ENCODE data around the gene SPECC1L. TPM values are rescaled to one million over a fixed set of nuclear protein-coding genes. Genes with fewer than 3 reads are reported as not detected.
"Not testable (repeated sequence)": the region's sequence is repeated elsewhere in the genome, so short reads cannot be mapped to it uniquely, and the experiment has no call there.

SPECC1L gene
- total RNA-seq, 1 experiment from 2014 or later, result 39.9 TPM

DNA sequence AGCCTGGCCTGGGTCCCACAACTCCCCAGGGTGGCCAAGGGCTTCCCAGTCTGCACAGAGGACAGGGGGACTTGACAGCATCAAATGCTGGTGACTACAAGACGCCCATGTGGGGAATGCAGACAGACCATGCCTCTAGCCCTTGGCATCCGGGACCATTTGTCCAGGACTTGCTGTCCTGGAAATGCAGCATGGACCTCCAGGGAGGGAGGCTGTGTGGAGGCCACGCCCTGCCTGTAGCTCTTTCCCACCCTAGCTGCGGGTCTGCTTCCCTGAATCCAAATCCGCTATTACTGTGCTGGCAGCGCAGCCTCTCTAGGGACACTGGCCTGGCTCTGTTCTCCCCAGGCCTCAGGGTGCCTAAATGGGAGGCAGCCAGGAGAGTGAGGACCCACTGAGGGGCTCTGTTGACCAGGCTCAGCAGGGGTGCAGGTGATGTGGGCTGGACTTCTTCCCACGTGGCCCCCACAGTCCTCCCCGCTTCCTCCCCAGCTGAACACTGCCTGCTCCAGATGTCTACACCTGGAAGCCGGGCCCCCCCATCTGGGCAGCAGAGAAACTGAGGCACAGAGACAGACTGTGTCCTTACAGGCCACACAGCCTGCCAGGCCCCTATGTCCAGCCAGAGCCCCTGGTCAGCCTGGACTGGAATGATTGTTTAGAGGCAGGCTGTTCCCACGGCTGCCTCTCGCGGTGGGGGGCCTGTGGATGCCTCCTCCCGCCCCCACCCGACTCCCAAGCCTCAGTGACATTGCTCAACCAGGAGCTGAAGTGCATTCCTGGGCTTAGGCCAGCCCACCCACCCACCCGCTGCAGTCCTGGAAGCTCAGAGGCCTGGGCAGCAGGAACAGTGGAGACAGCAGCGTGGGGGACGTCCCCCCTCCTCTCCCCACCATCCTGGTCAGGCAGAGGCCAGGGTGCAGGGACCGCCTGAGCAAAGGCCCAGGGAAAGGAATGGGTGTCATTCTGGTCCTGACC is 24.8 kb upstream of the SPECC1L start:
- peak; percentile 66 for DNase-seq (ENCODE audit: low read depth)

DNA sequence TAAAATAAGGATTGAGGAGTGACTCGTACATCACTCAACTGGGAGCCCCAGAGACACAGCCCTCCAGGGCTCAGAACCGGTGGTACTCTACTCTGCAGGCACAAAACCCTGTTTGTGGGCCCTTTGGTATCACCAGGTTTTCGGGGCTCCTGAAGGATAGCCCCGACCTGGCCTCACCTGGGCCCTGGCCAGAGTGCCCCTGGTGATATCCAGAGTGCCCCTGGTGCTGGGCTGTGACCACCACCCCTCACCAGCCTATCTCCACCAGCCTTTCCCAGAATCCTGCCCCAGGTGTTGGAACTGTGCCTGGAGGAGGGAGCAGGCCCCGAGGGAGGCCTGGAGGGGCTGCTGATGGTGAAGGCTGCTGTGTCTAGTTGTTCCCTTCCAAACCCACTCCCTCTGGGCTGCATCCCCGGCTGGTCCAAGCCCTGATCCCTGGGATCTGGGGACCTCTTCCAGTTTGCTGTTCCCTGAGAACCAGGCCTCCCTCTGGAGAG is 23.6 kb upstream of the SPECC1L start:
- peak; percentile 14 for DNase-seq (ENCODE audit: low read depth)

DNA sequence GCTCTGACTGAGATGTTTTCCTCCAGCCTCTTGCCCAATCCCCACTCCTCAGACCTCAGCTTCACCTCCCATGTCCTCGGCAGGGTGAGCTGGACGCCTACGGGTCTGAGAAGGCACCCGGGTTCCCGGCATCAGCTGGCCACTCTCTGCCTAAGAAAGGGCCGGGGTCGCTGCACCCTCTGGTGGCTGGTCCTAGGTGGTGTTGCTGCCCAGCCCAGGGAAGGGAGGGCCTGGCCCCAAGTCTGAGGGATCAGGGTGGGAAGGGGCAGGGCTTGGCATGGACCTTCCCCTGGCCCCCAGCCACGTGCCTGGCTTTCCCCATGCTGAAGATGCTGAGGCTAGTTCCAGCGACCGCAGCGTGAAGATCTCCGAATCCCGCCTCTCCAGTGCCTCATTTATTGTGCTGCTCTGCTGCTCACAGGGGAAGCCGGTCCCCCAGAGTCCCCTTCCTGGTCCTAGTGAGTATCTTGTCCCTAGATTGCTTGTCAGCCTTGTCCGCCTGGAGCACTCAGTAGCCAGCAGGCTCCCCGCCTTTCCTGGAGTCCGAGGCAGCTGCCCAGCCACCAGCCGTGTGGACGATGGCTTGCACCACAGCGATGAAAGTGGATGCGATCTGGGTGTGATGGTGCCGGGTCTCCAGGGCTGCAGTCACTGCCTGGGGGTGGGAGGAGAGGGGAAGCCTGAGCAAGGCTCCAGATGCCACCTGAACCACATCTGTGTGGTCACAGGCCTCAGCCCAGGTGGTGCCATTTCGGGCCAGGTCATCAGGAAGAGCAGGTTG is 22.9 kb upstream of the SPECC1L start:
- DNase-seq (ENCODE audit: low read depth), result peak; percentile 91

DNA sequence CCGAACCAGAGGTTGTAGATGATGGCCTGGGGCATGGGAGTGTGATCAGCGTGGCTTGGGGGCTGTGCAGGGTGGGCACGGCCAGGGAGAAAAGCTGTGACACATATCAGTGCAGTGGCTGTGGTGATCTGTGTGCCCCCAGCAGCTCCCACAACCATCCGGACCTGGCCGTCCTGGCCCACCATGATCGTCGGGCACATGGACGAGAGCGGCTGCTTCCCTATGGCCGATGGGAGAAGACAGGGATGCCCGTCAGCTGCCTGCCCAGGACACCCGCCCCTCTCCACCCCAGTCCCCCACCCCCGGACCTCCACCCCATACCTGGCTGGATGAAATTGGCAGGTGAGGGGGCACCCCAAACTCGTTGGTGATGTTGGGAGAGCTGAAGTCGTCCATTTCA is 22.0 kb upstream of the SPECC1L start:
- DNase-seq (ENCODE audit: low read depth), result not testable (repeated sequence)

DNA sequence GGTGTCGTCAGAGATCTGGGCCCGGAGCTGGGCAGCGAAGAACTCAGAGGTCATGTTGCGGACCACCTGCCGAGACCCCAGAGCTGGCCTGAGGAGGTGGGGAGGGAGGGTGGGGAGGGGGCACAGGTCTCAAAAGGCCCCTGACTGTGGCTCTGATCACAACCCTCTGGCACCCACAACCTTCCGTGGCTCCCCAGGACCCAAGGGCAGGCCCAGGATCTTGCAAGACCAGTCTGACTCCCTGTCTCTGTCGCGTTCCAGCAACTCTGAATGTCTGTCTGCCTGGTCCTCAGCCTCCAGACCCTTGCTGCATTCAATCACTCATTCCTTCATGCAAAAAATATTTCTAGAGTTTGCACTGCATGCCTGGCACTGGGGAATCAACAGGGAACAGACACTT is 21.2 kb upstream of the SPECC1L start:
- not testable (repeated sequence) for DNase-seq (ENCODE audit: low read depth)

DNA sequence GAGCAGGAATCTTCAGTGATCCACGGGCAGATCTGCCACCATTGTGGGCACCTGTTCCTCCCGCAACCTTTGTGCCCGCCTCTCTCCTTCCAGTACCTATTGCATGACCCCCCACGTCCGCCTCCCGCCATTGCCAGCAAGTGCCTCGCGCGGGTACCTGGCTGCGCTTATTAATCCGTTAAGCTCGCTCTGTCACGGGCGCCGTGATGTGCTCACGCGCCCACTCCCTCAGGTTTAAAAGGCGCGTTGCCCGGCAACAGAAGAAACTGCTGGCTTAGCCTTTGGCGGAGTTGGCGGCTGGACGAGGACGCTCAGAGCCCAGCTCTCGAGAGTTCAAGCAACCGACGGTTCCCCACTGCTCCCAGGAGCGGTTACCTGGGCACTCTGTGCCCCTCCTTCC is 19.3 kb upstream of the SPECC1L start:
- DNase-seq (ENCODE audit: low read depth), result not testable (repeated sequence)

DNA sequence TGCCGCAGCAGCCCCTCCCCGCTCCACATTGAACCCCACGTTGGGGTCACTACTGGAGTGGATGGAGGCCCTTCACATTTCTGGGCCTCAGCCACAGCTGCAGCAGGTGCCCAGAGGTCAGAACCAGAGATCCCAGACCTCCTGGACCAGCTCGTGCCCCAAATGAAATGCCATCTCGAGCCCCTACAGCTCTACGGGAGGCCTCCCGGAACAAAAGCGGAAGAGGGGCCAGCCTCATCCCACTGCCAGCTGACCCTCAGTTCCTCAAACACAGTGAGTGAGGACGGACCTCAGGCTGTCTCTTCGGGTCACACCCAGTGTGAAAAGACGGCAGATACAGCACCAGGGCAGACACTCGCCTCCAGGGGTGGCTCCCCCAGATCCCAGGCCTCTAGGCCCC is 17.5 kb upstream of the SPECC1L start:
- not testable (repeated sequence) for DNase-seq (ENCODE audit: low read depth)

DNA sequence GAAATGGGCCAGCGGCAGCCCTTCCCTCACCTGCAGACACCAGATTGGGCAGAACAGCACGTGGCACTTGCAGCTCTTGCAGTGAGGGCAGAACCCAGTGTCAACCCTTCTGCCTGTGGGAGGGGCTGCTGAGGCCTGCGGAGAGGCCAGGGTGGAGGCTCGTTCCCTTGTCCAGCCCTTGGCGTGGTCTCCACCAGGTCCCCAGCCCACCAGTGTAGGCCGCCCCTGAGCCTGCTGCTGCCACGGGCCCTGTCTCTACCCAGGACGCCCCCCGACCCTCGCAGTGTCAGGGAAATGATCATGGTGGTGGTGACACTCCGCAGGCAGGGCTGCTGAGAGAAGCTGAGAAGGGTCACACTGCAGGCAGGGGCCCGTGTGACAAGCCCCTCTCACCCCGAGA is 14.5 kb upstream of the SPECC1L start:
- DNase-seq (ENCODE audit: low read depth), result not testable (repeated sequence)

DNA sequence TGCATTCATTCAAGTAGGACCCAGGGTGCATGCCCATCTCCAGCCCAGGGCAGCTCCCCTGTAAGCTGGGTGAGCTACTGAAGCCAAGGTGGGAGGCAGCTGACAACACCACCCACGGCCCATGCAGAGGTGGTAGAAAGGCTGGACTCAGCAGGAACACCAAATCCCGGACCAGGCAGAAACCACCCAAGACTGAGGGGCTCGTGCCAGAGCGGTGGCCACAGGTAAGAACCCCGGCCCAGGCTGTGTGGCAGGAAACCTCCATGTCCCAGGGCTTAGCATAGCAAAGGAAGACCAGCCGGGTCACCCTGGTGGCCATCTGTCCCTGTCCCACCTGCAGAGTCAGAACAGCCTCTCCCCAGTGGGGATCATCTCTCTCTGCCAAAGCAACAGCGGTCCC is 13.9 kb upstream of the SPECC1L start:
- DNase-seq (ENCODE audit: low read depth), result not testable (repeated sequence)

DNA sequence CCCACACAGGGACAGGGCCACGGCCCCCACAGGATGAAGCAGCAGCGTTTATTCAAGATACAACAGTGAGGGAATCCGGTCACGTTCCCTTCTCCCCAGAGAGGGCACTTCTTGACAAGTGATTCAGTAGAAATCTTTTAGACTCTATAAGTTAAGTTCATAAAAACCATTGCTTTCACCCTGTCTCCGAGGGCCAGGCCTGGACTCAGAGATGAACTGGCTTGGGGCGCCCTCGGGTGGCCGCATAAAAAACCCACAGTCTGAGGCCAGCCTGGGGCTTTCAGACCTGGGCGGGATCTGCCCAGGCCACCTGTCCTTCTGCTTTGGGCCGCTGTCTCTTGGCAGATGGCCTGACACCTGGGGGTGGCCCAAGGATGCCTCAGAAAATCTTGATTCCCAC is 11.2 kb upstream of the SPECC1L start:
- peak; percentile 81 for DNase-seq (ENCODE audit: low read depth)

DNA sequence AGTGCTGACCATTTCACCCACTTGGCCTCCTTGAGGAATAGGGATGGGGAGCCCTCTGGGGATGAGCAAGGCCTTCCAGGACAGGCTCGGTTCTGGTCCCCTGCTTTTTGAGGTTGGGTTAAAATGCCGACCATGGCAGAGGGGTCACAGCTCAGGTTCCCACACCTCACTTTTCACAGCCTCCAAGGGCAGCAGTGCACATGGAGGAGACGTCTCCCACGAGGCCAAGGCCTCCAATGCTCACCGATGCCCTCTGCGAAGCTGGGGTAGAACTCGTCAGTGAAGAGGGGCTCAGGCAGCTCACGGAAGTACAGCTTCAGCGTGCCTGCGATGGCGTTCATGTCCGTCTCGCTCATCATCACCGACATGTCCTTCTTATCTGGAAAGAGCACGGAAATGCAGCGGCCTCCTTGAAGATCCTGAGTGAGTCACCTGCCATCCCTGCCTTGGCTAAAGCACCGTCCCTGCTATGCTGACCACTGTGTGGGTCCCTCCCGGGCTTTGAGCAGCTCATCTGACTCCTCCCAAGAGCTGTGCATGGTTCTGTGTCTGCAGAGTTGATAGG is 8.4 kb upstream of the SPECC1L start:
- not testable (repeated sequence) for DNase-seq (ENCODE audit: low read depth)

DNA sequence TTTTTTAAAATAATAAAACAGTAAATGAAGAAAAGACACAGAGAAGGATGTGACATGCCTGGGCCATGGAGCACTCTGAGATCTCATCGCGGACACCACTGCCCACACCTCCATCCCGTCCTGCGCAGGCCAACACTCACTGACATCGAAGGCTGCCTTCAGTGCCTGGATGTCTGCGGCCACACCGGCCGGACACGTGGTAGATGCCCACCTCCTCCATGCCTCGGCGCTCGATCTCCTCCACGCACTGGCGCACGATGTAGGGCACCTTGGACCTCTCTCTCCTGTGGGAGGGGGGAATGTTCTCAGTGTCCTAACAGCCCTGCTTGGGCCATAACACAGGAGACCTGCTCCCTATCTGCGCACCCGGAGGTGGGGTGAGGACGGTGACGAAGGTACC is 7.2 kb upstream of the SPECC1L start:
- DNase-seq (ENCODE audit: low read depth), result not testable (repeated sequence)

DNA sequence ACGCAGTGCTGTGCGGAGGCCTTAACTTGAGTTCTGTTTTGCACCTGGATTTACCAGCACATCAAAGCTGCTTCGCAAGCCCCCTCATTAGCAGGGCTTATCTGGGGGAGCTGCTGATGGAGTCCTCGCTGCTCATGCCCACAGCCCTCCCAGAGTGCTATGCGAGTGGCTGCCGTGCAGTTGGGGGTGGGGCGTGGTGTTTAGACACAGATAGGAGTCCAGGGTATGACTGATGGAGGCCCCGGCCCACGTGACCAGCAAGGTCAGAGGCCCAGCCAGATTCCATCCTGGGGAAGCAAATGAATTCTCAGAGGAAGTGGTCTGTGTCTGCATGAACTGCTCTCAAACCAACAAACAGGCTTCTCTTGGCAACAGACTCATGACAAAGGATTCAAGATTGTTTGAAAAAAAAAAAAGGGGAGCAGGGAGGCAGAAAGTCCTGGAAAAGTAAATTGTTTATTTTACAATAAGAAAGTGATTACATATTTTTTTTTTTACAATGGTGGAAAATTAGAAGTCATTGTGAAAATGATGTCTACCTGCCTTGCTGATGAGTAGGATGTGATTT is 6.2 kb upstream of the SPECC1L start:
- DNase-seq (ENCODE audit: low read depth), result peak; percentile 57

DNA sequence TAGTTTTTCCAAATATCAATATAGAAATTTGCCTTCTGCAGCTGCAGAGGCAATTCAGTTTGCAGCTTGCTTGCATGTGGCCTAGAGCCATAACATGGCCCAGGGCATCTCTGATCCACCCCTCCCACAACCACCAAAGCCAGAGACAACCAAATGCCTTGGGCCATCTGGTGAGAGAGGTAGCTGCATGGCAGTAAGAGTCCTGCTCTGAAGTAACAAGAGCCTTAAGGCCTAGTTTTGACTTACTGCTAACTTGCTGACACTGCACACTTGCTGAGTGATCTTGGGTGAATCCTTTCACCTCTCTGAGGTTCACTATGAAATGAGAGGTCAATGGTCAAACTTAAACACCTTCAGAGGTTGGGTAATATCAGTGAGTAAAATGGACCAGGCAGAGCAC is 4.9 kb upstream of the SPECC1L start:
- DNase-seq (ENCODE audit: low read depth), result no peak

DNA sequence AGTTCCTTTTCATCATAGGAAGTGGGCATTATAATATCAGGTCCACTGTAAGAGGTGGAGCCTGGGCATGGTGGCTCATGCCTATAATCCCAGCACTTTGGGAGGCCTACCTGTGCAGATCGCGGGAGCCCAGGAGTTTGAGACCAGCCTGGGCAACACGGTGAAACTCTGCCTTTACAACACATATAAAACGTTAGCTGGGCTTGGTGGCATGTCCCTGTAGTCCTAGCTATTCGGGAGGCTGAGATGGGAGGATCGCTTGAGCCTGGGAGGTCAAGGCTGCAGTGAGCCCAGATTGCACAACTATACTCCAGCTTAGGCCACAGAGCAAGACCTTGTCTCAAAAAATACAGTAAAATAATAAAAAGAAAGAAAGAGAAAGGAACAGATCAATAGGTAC is 4.1 kb upstream of the SPECC1L start:
- DNase-seq (ENCODE audit: low read depth), result not testable (repeated sequence)

DNA sequence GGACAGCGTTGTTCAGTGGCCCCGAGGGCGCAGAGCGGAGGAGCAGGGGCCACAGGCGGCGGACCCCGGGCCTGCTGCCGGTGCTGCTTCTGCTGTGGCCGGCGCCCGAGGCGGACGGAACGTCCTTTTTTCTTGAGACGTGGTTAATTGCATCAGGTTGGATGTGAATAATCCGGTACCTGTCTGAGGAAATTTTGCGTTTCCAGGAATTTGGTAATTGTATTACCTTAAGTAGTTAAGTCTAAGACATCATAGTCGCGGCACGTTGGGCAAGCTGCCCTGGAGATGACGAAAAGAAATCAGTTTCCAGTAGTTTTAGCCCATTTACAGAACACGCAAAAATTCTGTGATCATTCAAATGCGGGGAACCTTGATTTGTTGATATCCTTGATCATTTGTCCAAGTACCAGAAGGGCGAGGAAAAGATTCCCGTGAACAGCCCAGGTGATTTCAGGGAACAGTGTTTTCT is 789 bp downstream of the SPECC1L start:
- no peak for DNase-seq (ENCODE audit: low read depth)

DNA sequence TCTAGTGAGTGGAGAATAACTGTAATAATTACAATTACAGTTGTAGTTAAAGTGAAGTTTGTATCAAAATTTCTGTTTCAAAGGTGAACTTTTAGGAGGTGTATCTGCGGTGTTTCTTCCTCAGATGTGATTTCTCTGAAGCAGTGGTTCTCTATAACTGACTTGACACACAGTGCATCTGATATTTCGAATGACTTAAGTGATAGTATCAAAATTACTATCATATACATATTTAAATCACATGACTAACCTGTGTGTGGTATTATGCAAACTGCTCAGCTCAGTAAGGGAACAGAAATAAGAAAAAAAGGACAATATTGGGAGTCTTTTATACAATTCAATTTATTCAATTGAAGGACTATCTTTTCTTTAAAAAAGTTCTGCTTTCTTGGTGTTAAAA is 2.4 kb downstream of the SPECC1L start:
- DNase-seq (ENCODE audit: low read depth), result not testable (repeated sequence)

DNA sequence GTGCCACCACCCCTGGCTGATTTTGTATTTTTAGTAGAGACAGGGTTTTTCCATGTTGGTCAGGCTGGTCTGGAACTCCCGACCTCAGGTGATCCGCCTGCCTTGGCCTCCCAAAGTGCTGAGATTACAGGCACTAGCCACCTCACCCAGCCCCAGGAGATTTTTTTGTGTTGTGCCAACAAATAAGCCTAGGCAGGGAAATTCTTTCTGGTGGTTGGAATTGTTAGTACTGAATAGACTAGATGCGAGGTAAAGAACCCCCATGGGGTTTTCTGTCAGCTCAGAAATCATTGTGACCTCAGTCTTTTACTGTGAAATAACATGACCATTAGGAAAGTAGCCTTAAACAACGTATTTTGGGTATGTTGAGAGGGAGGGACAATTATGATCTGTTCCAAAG is 3.3 kb downstream of the SPECC1L start:
- DNase-seq (ENCODE audit: low read depth), result not testable (repeated sequence)

DNA sequence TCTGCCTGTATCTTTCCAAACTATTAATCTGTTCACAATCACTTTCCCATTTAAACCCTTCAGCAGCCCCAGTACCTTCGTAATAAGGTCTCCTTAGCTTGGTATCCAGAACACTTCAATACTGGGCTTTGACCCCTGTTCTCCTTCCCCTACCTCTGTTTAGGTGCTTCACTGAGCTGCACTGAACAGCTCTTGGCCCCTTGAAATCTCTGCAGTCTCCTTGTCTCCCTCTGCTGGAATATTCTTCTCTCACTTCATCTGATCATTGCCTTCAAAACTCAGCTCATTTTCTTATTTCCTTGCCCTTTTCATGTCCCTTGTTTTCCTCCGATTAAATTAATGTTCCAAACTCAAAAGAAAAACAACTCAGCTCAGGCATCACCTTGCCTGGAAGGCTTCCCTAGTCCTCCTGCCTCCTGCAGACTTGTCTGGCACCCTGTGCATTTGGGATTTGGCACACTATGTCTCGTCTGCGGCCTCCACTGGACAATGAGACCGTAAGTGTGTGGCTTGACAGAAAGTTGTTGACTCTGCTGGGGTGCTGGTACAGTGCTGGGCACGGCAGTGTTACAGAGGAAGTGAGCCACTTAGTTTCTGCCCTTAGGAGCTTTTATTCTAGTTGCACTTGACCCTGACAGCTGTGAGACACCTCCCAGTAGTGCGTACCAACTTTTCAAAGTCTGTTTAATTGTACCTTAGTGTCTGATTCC is 4.2 kb downstream of the SPECC1L start:
- not testable (repeated sequence) for DNase-seq (ENCODE audit: low read depth)

DNA sequence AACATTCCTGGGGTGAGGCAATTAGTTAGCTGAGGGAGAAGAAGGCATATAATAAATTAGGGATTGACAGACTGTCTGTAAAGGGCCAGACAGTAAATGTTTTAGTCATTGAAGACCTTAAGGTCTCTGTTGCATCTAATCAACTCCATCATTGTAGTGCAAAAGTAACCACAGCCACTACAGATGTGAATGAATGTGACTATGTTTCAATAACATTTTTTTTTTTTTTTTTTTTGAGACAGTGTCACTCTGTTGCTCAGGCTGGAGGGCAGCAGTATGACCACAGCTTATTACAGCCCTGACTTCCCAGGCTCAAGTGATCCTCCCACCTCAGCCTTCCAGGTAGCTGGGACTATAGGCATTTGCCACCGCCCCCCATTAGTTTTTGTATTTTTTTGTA is 9.7 kb downstream of the SPECC1L start:
- not testable (repeated sequence) for DNase-seq (ENCODE audit: low read depth)

DNA sequence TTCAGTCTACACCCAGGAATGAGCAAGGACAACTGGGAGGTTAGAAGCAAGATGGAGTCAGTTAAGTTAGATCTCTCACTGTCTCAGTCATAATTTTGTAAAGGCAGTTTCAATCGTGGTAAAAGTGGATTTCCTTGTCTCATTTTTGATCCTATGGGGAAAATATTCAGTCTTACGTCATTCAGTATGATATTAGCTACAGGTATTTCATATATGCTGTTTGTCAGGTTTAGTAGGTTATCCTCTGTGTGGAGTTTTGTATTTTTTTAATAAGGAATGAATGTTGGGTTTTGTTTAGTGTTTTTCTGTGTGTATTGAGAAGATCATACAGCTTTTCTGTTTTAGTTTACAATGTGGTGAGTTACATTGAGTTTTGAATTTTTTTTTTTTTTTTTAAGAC is 11.8 kb downstream of the SPECC1L start:
- no peak for DNase-seq (ENCODE audit: low read depth)

Measured in LHCN-M2 (cell line).